GM21737 (cell line): ENCODE measurements around the gene SLC41A3.
"Not testable (repeated sequence)": the region's sequence is repeated elsewhere in the genome, so short reads cannot be mapped to it uniquely, and the experiment has no call there.

Experiments used
- ATAC-seq: cut with Tn5 transposase; IDR thresholded peaks from one replicate; pipeline ENCODE4 v1.9.1; 2021; ENCODE audit warnings: mild to moderate bottlenecking, moderate library complexity; ENCODE audit not compliant: unreplicated experiment

Gene SLC41A3

GRCh38 chr3:126107203-126107939, 23.4 kb upstream of the SLC41A3 start:
- ATAC-seq = no peak

GRCh38 chr3:126106336-126107202, 22.6 kb upstream of the SLC41A3 start:
- ATAC-seq = no peak

- ATAC-seq = no peak
These were observed 21.8 kb upstream of the SLC41A3 start for GRCh38 chr3:126105691-126106187.

GRCh38 chr3:126104742-126105605, 21.1 kb upstream of the SLC41A3 start:
- ATAC-seq = no peak

GRCh38 chr3:126104028-126104635, 20.2 kb upstream of the SLC41A3 start:
- no peak for ATAC-seq

- ATAC-seq = no peak
These were observed 19.4 kb upstream of the SLC41A3 start for GRCh38 chr3:126103121-126104027.

- ATAC-seq = no peak
These were observed 18.6 kb upstream of the SLC41A3 start for GRCh38 chr3:126102530-126102951.

GRCh38 chr3:126102011-126102410, 18.1 kb upstream of the SLC41A3 start:
- ATAC-seq = no peak

- ATAC-seq = no peak
These were observed 17.6 kb upstream of the SLC41A3 start for GRCh38 chr3:126101521-126101982.

GRCh38 chr3:126100634-126101301, 16.8 kb upstream of the SLC41A3 start:
- no peak for ATAC-seq

GRCh38 chr3:126100269-126100633, 16.3 kb upstream of the SLC41A3 start:
- ATAC-seq = no peak

- no peak for ATAC-seq
These were observed 14.5 kb upstream of the SLC41A3 start for GRCh38 chr3:126098391-126098858.

GRCh38 chr3:126097801-126098200, 13.9 kb upstream of the SLC41A3 start:
- no peak for ATAC-seq

GRCh38 chr3:126096274-126096673, 12.3 kb upstream of the SLC41A3 start:
- not testable (repeated sequence) for ATAC-seq

GRCh38 chr3:126092128-126092527, 8.2 kb upstream of the SLC41A3 start:
- ATAC-seq = not testable (repeated sequence)

GRCh38 chr3:126087552-126088175, 3.7 kb upstream of the SLC41A3 start:
- no peak for ATAC-seq

GRCh38 chr3:126085841-126086240, 1.9 kb upstream of the SLC41A3 start:
- no peak for ATAC-seq

GRCh38 chr3:126085276-126085675, 1.4 kb upstream of the SLC41A3 start:
- no peak for ATAC-seq
